KG1 (cell line): Measurements from ENCODE around the gene CXCL6.

Experiments
- DNase-seq: peaks from one replicate; lab custom pipeline; 2025; lab: John Stamatoyannopoulos, UW

CXCL6 gene

DNA sequence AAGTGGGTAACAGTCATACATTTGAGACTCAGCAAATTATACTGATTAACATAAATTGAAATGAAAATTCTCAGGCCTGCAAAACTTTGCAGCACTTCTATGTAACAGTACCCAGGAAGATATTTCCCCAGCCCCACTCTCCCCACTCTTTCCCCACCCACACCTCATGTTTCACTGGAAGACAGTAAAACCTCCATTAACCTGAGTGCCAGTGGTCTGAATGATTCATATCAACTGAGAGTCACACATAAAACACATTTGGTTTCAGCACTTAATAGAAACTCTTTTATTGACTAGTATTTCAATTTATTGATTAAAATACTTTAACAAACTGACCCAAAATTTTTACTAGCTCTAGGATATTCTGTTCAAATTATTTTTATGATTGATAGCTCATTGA lies 6.9 kb downstream of the CXCL6 start:
- DNase-seq = no peak

DNA sequence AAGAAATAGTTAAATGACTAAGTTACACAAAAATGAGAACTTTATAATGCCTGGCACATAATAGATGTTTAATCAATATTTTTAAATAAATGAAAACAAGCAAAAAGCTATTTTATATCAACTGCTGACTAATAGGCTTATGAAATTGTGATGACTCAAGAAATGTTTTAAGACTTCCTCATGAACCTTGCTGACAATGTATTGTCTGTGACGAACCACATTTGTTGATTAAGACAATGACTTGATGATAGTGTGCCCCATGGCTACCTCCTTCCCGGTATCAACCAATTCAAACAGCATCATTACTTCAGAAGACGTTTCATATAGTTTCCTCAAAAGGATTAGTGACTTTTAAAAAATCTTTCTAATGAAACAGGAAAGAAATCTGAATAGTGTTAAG lies 7.9 kb downstream of the CXCL6 start:
- DNase-seq = no peak

GRCh38 chr4:73844806-73845205 lies 8.3 kb downstream of the CXCL6 start:
- no peak for DNase-seq

DNA sequence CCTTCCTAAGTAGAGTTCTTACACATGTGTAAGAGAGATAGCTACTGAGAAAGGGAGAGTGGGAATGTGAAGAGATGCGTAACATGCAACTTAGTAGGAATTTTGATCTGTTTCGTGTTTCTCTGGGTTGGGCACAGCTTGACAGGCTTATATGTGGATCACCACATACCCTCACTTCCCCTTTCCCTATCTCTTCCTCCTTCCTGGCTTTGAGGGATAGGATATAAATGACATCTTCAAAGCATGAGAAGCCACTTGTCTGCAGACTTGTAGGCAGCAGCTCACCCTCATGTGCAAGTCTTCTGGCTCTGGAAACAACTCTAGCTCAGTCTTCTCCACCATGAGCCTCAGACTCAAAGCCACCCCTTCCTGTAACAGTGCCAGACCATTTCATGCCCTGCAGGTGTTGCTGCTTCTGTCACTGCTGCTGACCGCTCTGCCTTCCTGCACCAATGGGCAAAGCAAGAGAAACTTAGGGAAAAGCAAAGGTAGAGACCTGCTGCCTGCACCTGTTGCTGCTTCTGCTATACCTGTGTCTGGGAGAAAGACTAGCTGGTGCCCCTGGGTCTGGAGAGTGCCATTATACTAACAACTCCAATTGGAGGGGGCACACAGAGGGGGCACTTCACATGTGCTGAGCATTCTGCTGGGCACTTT lies 11.2 kb downstream of the CXCL6 start:
- no peak for DNase-seq

DNA sequence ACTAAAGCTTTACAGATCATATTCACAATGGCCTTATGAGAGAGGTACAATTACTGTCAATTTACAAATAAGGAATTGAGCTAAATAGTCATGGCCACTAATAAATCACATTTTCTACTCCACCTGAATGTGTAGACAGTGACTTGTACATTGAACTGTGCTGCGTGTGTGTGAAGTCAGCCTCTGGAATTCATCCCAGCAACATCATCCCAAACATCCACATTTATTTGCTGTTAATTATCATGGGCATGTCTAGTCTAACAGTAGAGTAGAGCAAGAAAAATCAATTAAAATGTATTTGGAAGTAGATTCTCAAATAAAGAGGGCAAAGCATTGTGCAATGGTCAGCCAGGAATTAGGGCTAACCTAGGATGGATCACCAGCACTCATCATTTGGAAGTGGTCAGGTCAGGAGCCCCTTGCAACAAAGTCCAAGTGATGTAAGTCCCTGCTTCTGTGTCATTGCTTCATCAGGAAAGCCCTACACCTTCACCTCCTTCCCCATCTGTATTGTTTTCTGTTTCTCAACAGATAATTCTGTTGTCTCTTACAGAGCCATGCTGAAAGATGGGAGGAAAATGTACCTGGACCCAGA lies 11.8 kb downstream of the CXCL6 start:
- no peak for DNase-seq

DNA sequence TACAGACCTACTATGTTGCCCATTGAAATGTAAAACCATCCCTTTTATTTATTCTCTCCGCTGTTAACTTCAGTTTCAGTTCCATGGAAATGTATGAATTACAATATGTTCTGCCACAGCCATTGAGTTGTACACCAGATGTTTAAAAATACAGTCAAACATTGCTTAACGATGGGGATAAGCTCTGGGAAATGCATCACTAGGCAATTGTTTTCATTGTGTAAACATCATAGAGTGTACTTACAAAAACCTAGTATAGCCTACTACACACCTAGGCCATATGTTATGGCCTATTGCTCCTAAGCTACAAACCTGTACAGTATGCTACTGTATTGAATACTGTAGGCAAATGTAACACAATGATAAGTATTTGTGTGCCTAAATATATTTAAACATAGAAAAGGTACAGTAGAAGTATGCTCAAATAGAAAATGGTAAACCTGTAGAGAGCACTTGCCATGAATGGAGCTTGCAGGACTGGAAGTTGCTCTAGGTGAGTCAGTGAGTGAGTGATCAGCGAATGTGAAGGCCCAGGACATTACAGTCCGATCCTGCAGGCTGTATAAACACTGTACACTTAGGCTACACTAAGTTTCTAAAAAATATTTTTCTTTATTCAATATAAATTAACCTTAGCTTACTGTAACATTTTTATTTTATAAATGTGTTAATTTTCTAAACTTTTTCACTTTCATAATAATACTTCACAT lies 13.9 kb downstream of the CXCL6 start:
- no peak for DNase-seq

DNA sequence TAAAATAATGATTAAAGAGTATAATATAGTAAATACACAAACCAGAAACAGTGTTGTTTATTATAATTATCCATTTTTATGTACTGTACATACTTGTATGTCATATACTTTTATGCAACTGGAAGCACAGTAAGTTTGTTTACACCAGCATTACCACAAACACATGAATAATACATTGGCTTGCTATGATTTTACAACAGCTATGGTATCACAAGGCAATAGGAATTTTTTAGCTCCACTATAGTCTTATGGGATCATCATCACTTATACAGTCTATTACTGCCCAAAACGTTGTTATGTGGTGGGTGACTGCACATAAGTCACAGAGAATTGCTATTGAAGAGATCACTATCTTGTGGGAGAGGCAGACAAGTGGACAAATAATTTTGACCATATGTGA lies 14.8 kb downstream of the CXCL6 start:
- DNase-seq = no peak

GRCh38 chr4:73852771-73853170 lies 16.3 kb downstream of the CXCL6 start:
- no peak for DNase-seq

GRCh38 chr4:73853246-73853704 lies 16.8 kb downstream of the CXCL6 start, which contains the start of gene PF4V1:
Gene PF4V1, plus strand, starts transcription at chr4:73853296. Its CDS starts 67 bp downstream, at chr4:73853363.
- no peak for DNase-seq

DNA sequence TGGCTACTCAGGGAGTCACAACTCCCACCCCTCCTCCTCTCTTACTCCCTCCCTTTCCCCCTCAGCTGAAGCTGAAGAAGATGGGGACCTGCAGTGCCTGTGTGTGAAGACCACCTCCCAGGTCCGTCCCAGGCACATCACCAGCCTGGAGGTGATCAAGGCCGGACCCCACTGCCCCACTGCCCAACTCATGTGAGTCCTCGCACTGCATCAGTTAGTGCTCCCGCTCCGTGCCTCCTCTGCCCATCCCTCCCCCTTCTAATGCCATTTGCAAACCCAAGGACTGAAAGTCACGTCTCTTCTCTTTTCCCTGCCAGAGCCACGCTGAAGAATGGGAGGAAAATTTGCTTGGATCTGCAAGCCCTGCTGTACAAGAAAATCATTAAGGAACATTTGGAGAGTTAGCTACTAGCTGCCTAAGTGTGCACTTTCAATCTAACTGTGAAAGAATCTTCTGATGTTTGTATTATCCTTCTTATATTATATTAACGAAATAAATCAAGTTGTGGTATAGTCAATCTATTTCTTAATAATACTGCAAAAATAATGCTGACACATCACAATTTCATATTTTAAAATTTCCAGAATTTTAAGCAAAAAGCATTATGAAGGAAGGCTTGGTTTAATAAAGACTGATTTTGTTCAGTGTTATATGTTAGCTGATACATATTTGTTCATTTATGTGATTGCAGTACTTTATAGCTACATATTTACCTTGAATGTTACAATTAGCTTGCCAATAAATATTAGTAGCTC lies 17.4 kb downstream of the CXCL6 start:
- DNase-seq = no peak

- DNase-seq = no peak
Observed at GRCh38 chr4:73855406-73855805, 18.9 kb downstream of the CXCL6 start.

DNA sequence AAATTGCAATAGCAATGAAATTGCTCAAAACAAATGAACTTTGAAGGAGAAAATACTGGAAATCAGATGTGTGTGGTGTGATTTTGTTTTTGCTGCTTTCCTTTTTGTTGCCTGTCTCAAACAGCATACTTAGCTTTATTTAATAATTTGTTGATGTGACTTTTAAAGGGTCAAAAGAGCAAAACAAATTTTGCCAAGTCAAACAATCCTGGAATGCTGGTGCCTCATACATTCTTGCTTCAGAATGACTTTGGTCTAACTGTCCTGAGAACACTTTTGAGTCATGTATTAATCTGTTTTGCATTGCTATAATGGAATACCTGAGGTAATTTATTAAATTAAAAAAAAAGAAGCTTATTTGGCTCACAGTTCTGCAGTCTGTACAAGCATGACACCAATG lies 20.0 kb downstream of the CXCL6 start:
- DNase-seq = no peak

DNA sequence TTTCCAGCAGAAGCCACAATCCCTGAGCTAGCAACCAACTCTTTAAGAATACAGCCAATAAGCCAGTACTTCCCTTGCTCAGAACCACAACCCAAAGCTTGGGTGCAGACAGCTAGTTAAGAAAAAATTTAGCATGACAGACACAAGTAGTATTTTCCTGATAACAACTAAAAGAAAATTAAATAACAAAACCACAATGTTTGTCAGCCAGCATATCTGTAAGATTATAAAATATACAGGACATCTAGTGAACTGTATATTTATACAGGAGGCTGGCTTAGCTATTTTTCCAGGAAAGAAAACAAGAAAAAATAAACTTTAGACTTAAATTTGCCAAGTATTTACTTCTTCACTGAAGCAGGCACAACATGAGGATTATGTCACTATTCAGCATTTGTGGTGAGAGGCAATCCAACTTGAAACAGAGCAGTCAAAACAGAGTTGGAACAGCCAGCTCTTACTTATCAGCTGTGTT lies 23.2 kb downstream of the CXCL6 start:
- no peak for DNase-seq

DNA sequence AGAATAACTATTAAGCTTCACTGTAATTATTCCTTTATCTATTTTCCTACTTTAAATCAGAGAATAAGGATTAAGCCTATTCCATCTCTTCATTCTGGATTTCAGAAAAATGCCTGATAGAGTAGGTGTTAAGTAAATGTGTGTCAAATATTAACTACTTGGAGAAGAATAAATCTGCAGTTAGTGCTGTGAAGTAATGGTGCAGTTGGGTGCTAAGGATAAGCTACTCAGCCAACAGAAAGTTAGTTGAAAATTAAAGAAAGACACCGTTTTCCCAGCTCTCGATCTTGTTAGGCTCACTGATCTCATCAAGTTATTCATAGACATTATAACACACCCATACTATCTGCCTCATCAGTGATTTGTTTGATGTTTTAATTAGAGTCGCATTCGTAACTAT lies 23.7 kb downstream of the CXCL6 start:
- no peak for DNase-seq

- DNase-seq = no peak
Observed at GRCh38 chr4:73860917-73861316, 24.4 kb downstream of the CXCL6 start.

- DNase-seq = no peak
Observed at GRCh38 chr4:73862322-73862721, 25.8 kb downstream of the CXCL6 start.

- DNase-seq = no peak
Observed at GRCh38 chr4:73864365-73864764, 27.9 kb downstream of the CXCL6 start.

DNA sequence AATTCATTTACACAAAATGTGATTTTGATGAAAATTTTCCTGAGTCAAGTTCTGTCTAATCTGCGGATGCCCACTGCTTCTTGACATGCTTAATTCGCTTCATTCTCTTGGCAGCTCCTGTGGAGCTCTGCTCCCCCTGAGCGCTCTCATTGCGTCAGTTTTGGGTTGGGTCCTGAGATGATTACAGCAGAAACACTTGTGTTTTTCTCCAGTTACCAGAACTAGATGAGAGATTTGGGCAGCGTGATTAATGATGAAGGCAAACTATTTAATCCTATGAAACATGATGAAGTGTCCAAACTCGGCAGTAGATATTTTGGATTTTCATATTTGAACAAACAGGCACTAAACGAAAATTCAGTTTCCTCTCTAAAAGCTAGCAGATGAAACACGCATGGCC lies 28.5 kb downstream of the CXCL6 start:
- no peak for DNase-seq

DNA sequence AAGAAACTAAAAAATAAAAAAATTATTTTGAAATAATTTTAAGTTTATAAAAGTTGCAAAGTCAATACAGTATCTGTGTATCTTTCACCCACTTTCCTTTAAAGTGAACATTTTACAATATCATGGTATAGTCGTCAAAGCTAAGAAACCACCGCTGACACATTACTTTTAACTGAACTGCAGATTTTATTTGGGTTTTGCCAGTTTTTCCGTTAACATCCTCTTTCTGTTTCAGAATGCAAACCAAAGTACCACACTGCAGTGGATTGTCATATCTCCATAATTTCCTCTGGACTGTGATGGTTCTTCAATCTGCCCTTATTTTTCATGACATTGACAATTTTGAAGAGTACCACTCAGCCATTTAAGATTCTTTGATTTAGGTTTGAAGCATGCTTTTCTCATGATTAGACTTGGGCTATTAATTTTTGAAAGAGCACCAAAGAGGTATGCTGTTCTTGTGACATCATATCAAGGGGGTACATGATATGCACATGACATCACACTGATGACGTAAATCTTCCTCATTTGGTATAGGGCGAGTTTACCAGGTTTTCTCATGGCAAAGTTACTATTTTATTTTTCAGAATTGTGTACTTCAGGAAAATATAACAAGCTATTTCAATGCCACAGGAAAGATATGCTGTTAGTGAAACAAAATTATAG lies 29.1 kb downstream of the CXCL6 start:
- no peak for DNase-seq

- DNase-seq = no peak
Observed at GRCh38 chr4:73866246-73866645, 29.8 kb downstream of the CXCL6 start.

DNA sequence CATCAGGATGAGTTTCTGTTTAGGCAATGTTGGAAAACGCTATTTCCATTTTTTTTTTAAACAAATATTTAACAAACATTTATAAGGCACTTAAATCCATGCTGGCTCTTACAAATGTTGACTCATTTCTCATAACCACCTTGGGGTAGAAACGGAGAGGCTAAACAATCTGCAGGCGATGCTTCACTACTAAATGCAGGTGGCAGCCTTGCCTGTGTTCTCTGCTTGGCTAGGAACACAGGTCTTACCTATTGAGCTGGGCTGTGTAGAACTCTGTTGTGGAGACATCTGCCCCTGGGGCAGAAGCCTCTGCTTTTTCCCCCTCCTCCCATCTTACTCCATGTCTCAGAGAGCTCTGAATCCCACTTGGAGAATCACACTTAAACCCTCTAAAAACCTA lies 31.3 kb downstream of the CXCL6 start:
- DNase-seq = no peak
